HTR-8/SVneo (cell line): ENCODE data around the gene CLN3.
"Not testable (repeated sequence)": the region's sequence is repeated elsewhere in the genome, so short reads cannot be mapped to it uniquely, and the experiment has no call there.

Experiments
- DNase-seq: peaks from one replicate; pipeline ENCODE4 v3.0.0; 2011; ENCODE audit warnings: low spot score, mixed read lengths; ENCODE audit not compliant: insufficient read length
- FAIRE-seq: peaks from 2 replicates; lab custom pipeline; 2011; peaks lifted over from hg19 to GRCh38; lab: Jason Lieb, UNC

CLN3 gene

DNA sequence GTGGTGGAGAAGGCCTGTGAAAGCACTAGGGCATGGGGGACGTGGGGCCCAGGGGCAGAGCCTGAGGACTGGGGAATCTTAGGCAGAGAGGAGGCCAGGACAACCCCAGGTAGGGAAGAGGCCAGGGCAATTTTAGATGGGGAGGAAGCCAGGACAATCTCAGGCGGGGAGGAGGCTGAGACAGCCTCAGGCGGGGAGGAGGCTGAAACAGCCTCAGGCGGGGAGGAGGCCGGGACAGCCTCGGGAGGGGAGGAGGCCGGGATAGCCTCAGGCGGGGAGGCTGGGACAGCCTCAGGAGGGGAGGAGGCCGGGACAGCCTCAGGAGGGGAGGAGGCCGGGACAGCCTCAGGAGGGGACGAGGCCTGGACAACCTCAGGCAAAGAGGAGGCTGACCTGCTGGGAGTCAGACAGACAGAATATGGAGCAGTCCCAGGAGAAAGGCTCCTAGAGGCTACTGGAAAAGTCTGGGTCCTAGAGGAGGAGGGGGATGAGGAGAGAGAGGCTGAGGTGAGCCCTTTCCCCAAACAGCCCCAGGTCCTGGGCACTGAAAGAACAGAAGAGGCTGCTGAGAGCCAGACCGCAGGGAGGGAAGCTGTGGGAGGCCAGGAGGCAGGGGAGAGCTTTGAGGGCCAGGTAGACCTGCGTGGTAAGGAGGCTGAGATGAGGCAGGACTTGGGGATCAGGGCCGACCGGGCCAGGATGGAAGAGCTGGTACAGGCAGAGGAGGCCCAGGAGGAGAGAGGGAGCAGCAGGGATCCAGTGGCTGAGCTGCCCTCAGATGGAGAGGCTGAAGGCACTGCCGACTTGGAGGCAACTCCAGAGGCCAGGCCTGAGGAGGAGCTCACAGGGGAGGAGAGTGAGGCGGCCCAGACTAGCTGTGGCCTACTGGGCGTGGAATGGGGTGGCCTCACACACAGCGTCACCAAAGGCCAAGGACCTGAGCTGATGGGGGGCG lies 4.2 kb upstream of the CLN3 start:
- no peak for DNase-seq
- no peak for FAIRE-seq

DNA sequence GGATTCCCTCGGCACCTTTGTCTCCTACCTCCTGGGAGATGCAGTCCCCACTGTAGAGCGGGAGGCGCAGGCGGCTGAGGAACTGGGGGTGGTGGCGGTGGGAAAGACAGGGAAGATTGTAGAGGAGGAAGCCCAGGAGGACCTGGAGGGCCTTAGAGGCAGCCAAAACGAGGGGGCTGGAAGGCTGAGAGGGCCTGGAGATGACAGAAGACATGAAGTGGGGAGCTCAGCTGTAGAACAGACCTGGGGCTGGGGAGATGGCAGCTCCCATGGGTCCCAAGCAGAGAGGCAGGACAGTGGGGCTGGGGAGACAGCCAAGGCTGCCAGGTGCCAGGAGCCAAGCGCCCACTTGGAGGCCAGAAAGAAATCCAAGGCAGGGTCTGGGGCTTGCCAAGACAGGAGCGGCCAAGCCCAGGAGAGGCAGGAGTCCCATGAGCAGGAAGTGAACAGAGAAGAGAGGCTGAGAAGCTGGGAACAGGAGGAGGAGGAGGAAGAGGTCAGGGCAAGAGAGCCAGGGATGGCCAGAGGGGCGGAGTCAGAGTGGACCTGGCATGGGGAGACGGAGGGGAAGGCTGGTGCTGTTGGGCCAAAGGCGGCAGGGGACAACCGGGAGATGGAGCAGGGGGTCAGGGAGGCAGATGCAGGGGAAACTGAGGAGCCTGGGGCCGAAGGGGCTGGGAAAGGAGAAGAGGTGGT lies 3.4 kb upstream of the CLN3 start:
- DNase-seq (no peak), FAIRE-seq (no peak)

DNA sequence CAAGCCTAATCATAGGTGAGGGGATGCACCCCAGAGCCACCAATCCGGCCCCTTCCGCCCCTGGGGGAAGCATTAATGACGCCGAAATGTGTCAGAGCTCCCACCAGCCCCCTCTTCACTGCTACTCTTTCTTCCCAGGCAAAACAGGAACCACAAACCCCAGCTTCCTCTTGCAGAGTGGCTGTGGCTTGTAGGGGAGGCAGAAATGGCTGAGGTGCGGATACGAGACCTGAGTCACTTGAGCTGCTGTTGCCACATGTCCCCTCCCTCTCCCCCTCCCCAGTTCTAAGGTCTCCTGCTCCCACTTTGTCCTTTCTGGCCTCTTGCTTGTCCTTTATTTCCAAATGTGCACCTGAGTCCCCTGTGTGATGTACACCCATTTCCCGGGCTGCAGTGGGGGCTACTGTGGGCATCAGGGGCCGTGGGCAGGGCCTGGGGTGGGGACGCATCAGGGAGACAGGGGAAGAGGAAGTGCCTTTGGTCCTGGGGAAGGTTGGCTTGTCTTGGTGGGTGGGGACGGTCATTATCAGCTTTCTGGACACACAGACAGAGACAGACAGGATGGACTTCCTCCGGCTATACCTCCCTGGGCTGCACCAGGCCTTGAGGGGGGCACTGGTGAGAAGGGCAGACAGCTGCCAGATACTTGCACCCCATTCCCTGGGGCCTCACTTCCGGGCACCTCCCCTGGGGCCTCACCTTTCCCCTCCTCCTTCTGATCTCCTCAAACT lies 2.4 kb upstream of the CLN3 start, which contains the start of gene APOBR:
Gene APOBR, plus strand, starts transcription at position 523 of the 731 bp plus-strand sequence. Its CDS starts 39 bp downstream, at position 562.
- FAIRE-seq (no peak), DNase-seq (no peak)

DNA sequence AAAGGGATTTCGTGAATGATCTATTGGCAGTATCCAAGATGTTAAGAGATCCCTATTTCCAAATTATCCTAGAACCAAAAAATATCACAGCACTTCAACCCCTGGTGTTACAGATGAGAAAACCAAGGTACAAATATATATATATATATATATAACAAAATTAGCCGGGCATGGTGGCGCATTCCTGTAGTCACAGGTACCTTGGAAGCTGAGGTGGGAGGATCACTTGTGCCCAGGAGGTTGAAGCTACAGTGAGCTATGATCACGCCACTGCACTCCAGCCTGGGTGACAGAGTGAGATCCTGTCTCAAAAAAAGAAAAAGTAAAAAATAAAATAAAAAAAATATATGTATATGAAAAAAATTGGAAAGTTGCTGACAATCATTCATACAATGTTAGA lies 637 bp upstream of the CLN3 start:
- DNase-seq (no peak), FAIRE-seq (no peak)

DNA sequence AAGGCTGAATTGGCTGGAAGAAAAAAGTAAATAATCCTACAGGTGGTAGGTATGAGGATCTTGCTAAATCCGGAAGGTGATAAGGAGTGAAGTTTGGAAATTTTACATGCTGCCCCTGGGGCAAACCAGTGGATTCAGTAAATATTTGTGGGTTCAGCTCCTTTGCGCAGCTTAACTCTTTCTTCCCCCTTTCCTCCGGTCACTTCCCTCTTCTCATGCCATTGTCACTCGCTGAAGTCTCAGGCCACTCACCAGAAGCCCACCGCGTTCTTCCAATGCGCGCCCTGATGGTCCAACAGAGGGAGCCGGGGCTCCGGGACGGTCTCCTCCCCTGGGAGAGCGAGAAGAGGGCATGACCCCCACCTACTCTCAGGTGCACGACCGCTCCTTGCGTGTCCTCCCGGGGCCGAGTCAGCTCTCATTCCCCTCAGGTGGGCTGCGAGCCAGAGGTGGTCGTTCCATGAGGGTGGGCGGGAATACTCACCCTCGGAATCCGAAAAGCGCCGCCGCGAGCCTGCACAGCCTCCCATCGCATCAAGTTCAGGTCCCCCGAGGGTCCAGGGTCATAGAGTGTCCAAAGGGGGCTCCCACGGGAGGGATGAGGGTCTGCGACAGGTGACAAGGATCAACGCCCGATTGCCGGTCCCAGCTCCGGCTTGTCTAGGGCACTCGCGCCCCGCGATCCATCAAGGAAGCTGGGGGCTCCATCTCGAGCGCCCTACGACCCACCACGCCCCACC lies 474 bp downstream of the CLN3 start:
- DNase-seq (peak; percentile 27), FAIRE-seq (no peak)

DNA sequence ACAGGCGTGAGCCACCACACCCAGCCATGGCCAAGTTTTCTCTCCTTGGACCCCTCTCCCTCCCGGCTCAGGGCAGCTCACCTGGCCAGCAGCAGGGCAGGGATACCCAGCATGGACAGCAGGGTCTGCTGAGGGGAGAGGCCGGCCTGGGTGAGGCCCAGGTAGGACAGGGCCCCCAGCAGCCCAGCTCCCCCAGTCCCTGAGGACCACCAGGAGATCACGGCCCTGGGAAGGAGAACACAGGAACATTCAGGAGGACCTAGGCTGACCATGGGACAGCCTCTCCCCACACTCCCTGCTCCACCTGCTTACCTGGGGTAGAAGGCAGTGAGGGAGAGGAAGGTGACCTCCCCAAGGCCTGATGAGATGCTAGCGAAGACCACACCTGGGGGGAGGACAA lies 5.6 kb downstream of the CLN3 start:
- no peak for FAIRE-seq

DNA sequence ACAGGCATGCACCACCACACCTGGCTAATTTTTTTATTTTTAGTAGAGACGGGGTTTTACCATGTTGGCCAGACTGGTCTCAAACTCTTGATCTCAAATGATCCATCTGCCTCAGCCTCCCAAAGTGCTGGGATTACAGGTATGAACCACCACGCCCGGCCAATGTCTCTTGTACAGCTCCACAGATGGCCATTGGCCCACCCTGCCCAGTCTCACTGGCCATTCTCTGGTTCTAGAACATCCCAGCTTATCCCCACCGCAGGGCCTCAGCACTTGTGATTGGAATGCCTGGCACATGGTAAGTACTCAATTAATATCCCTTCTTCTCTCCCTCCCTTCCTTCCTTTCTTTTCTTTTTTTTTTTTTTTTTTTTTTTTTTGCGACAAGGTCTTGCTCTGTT lies 8.5 kb downstream of the CLN3 start:
- FAIRE-seq, DNase-seq: not testable (repeated sequence)

More for the DNA sequence above, 5.6 kb downstream of the CLN3 start:
- no peak for DNase-seq

DNA sequence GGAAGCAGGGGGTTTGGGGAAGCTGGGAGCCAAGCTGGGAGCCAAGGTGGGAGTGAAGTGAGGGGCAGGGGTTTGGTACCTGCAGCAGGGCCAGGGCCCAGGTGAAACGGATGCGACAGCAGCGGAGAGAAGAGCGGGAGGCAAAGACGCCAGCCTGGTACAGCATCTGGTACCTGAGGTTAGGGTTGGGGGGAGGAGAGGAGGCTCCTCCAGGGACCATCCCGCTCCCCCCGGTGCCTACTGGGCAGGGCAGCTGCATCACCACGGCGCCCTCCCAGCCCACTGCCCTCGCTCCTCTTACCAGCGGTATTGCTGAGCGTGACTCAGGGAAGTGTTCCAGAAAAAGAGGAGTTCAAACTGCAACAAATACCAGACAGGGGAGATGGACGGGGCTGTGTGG lies 9.8 kb downstream of the CLN3 start:
- FAIRE-seq (no peak), DNase-seq (no peak)

DNA sequence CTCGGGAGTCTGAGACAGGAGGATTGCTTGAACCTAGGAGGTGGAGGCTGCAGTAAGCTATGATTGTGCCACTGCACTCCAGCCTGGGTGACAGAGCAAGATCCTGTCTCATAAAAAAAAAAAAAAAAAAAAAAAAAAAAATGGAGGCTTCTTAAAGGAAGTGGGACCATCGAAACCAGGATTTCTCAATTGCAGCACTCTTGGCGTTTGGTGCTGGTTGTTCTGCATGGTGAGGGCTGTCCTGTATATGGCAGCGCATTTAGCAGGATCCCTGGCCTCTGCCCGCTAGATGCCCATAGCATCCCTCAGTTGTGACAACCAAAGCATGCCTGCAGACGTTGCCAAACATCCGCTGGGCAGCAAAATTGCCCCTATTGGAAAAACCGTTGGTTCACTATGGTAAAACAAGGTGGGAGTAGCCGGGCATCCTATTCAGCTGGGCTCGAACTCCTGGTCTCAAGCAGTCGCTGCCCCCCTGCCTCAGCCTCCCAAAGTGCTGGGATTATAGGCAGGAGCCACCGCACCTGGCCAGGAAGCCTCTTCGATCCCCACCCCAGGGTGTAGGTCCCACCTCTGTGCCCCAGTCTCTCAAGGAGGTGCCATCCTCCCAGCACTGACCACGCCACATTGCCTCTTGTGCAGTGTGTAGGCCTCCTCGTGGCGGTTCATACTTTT lies 13.2 kb downstream of the CLN3 start:
- FAIRE-seq = no peak
- DNase-seq = no peak

DNA sequence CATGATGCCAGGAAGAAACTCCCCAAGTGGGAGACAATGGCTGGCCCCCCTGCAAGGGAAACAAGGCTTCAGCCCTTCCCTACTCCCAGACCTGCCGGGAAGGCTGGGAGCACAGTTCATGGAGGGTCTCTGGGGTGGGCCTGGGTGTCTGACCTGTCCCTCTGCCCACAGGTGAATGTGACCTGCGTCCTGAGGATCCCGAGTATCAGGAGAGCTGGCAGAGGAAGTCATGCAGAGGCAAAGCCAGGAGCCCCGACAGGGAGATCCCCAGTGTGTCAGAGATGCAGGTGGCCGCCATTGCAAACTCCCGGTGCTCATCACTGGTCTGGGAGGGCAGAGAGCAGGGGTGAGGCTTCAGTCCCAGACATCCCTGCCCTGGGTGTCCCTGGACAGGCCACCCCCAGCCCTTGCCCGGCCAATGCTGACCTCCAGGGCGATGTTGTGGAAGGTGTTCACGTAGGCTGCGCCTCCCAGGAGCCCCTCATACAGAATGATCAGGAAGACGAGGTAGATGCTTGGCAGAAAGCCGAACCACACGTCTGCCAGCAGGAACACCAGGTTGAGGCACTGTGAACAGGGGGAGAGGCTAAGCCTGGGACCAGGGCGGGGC lies 14.5 kb downstream of the CLN3 start:
- DNase-seq (no peak), FAIRE-seq (no peak)

DNA sequence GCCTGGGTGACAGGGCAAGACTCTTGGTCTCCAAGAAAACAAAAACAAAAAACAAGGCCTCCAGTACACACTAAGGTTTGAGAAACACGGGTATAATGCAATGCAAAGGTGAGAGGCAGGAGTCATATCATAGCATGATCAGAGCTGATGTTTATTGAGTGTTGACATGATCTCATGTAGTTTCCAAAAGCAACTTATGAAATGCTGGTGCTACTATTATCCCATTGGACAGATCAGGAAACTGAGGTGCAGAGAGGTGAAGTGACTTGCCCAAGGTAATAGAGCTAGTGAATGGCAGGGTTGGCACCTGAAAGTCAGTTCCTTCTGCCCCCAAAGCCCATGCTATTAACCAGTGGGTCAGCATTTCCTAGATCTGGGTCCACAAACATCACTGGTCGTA lies 16.7 kb downstream of the CLN3 start:
- DNase-seq (no peak), FAIRE-seq (no peak)

DNA sequence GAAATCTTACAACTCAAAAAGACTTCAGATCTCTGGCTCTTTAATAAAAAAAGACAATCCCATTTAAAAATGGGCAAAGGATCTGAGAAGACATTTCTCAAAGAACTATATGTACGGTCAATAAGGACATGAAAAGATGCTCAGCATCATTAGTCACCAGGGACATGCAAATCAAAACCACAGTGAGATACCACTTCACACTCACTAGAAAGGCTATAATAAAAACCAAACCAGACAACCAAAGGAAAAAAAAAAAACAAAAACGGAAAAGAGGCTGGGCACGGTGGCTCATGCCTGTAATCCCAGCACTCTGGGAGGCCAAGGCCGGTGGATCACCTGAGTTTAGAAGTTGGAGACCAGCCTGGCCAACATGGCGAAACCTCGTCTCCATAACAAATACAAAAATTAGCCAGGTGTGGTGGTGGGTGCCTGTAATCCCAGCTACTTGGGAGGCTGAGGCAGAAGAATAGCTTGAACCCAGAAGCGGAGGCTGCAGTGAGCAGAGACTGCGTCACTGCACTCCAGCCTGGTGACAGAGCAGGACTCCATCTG lies 18.1 kb downstream of the CLN3 start:
- no peak for DNase-seq
- no peak for FAIRE-seq

DNA sequence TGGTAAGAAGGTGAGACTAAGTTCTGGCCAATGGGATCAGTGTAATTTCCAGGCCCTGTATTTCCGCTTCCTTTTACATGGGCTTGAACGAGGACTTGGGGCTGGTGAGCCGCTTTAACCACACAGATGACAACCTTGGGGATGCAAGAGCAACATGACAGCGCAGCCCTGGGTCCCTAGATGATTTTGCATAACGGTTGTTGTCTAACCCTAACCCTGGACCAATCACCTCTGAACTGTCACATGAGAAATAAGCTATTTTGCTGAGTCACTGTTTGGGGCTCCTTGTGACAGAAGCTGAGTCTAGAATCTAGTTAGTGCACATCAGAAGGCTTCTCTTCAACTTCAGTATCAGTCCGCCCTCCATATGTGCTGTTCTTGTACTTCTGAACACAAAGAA lies 44.8 kb downstream of the CLN3 start:
- not testable (repeated sequence) for FAIRE-seq, DNase-seq

DNA sequence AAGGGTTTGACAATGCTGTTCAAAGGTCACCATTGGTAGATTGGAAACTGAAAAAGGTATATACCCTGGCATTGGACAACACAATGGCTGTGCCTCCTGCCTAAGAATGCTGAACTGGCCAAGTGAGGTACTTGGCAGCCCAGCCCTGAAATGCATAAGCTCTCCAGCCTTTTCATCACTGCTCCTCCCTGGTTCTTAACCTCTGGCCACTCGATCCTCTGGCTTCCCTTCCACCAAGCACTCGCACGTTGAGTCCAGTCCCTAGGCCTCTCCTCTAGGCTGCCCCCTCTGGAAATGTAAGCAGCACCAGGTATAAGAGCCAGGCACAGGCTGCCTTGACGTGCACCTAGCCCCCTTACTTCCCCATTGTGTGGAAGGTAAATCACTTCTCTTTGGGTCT lies 45.5 kb downstream of the CLN3 start:
- not testable (repeated sequence) for DNase-seq, FAIRE-seq

DNA sequence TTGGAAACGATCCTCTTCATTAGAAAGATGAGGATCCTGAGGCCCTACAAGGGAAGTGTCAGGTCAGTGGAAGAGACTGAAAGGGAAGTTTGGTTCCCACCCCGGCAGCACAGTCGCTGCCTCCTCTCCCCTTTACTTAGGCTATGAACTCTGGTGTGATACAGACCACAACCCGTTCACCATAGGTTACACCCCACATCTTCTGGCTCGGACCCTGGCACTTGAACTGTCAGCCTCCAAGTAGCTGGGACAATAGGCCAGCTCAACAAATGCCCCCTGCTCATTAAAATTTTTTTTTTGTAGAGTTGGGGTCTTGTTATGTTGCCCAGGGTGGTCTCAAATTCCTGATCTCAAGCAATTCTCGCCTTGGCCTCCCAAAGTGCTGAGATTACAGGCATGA lies 47.9 kb downstream of the CLN3 start:
- FAIRE-seq, DNase-seq: not testable (repeated sequence)

DNA sequence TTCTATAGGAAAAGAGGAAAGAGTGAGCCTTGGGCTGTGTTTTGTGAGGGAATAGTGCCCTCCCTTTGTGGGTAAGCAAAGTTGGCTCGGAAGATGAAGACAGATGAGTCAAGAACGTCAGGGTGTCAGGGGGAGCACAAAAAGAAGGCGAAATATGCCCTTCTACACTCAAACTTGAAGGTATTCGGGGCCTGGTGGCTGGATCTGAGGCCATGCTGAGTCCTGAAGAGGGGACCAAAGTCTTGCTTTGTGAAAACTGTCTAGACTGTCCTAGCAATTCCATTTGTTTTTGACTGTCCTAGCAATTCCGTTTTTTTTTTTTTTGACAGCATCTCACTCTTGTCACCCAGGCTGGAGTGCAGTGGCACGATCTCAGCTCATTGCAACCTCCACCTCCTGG lies 53.0 kb downstream of the CLN3 start:
- not testable (repeated sequence) for DNase-seq, FAIRE-seq

DNA sequence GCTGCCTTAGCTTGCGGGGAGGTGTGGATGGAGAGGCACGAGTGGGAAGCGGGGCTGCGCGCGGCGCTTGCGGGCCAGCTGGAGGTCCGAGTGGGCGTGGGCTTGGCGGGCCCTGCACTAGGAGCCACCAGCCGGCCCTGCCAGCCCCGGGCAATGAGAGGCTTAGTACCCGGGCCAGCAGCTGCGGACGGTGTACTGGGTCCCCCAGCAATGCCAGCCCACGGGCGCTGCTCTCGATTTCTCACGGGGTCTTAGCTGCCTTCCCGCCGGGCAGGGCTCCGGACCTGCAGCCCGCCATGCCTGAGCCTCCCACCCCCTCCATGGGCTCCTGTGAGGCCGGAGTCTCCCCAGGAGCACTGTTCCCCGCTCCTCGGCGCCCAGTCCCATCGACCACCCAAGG lies 56.5 kb downstream of the CLN3 start:
- DNase-seq, FAIRE-seq: not testable (repeated sequence)
